HG02840 (cell line): ENCODE measurements around the gene WDCP.
"Not testable (repeated sequence)": the region's sequence is repeated elsewhere in the genome, so short reads cannot be mapped to it uniquely, and the experiment has no call there.

Experiments
- ATAC-seq: cut with Tn5 transposase; IDR thresholded peaks from one replicate; pipeline ENCODE4 v1.9.1; 2021; ENCODE audit warnings: mild to moderate bottlenecking, moderate library complexity, moderate number of reproducible peaks; ENCODE audit not compliant: unreplicated experiment, low FRiP score

WDCP gene

DNA sequence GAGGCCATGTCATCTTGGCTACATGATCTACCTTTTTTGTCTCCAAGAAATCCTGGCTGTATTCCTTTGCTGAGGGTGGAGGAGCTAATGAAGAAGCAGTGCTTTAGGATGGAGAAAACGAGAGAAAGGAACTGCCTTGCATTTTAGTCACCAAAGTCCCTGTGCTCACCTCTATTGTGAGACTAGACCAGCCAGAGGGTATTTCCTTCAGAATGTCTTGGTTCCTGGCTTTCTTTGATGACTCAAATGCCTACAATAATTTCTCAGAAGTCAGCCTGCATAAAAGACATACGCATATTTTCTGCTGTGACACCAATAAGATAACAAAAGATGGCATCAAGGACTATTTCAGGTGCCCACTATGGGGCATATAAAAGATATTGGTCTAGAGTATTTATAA, 18.1 kb upstream of the WDCP start:
- ATAC-seq, result no peak

DNA sequence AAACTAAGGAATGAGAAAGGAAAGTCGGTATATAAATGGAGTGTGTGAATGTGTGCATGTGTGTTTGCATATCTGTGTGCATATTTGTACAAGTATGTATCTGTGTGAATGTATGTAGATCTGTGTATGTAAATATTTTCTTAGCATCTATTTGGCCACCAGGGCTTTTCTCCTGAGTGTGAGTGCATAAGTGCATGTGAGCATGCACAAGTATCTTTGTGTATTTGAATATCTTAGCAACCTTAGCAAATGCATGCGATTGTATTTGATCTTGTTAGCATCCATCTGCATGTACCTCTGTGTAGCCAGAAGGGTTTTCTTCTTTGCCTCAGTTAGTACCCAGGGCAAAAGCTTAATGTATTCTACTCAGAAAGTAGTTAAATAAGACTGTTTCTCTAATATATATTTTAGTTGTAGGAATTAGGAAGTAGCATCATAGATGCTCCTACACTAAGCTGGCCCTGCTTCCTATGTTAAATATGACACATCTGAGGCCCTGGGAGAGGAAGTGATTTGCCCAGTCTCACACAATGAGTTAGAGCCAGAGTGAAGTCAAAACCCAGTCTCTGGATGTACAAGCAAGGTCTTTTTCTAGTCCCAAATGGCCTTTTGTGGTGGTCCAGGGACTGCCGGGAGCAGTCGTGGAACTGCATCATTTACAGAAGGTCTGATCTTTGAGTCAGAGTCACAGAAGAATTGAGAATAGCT, 11.5 kb upstream of the WDCP start:
- ATAC-seq, result no peak

DNA sequence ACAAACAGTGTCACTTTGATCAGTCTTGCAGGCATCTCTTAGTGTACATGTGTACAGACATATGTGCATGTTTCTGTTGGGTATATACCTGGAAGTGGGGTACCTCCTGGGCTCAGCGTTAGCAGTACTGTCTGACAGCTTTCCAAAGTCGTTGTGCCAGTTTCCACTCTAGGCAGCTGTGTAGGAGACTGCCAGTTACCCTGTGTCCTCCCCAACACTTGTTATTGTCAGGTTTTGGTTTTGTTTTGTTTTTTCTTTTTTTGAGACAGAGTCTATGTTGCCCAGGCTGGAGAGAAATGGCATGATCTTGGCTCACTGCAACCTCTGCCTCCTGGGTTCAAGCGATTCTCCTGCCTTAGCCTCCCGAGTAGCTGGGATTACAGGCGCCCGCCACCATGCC, 8.6 kb upstream of the WDCP start:
- no peak for ATAC-seq

DNA sequence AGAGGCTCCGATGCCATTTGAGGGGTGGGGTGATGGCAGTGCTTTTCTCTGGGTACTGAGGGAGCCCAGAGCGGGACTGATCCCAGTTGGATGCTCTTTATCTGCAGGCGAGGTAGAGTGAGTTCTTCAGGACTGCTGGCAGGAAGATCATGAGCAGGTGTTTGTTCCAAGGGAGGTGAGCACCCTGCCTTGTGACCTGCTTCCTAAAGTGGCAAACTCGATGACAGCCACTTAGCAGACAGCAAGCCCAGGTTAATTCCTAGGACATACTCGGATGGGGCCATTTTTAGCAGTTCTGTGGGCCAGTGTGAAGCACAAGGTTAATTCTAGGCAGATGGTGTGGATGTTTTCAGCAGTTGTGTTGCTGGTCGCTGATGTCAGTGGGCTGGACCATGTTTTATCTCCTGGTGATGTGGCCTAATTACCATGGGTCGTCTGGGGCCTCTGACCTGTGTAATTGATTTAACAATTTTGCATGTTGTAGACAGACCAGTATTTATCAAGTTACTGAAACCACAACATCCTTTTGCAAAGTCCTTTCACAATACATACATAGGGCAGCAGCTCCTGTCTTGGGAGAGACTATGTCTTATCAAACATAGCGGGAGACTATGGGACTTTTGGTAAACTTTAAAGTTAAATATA, 7.3 kb upstream of the WDCP start:
- ATAC-seq, result no peak

DNA sequence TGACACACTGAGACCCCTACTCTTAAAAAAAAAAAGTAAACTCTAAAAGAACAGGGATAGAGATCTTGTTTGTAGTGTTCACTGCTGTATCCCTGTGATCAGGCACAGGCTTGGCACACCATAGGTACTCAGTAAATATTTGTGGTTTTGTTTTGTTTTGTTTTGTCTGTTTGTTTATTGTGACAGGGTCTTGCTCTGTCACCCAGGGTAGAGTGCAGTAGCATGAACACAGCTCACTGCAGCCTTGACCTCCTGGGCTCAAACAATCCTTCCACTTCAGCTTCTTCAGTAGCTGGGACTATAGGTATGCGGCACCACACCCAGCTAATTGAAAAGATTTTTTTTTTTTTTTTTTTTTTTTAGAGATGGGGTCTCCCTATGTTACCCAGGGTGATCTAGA, 5.8 kb upstream of the WDCP start:
- no peak for ATAC-seq

DNA sequence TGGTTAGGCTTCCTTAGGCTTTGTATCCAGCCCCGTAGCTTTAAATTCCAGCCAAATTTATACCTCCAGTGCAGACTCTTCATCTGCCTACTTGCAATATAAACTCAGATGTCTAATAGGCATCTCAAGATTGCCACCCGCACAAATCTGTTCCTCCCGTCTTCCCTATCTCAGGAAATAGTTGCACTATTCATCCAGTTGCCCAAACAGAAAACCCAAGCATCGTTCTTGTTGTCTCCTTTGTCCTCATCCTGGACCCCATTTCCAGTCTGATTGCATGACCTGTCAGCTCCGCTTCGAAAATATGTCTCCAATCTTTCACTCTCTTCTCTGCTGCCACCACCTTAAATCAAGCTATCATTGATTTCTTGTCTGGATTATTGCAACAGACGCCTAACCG, 4.6 kb upstream of the WDCP start:
- no peak for ATAC-seq

DNA sequence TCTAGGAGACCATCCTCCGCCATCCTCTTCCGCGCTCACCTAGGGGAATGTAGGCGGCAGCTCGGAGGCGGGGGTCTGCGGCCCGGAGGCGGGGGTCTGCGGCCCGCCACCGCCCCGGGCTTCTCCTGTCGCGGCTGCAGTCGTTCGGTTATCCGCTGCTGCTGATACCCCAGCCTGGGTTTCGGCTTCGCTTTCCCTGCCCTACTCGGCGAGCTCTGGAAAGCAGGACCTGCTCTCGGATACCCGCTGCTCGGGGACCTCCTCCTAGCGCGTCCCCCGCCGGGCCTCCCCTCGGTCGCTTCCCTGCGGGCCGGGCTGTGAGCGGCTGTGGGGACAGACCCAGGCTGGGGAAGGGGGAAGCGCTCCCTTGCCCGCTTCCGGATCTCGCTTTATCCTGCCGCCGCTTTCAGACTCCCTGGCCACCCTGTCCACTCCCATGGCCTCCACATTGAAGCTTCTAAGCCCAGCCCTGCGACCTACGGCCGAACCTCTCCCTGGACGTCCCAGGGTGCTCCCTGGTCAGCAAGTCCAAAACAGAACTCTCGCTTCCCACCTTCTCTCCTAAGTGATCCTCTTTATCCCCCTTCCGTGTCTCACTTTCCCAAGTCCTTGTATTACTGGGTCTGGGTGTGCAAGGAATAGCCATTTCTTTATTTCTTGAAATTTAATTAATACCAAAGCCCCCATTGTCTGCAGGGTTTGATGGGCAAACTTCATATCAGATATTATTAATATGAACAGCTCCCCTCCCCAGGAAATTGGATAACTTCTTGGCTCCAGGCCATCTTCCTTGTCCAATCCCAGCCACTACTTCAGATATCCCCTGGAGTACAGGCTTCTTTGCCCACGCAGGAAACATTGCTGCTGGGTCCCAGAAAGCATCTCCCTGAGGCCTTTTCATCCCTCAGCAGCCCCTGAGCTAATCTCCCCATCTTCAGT, 3.1 kb upstream of the WDCP start:
- ATAC-seq, result no peak

DNA sequence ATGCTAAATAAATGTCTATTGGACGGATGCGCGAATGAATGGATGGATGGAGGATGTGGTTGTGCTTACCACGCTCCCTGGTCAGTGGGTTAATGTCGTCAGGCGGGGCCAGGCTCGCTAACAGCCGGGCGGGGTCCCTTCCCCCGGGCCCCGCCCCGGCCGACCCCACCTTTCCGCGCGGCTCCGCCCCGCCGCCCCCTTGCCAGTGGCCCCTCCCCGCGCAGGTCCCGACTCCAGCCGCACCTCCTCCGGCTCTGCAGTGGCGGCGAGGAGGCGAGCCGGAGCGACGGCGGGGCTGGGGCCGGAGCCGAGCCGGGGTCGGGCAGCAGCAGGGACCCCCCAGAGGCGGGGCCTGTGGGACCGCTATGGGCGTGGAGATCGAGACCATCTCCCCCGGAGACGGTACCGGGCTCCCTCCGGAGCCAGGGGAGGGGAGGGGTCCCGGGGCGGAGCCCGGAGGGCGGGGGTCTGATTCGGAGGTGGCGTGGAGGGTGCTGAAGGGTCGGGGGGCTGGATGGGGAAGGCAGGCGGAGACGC, 2.4 kb upstream of the WDCP start, which contains the start of gene FKBP1B:
TSS of gene FKBP1B (plus strand) at position 257 of the 537 bp plus-strand sequence. CDS start at position 366, 109 bp downstream.
- no peak for ATAC-seq

DNA sequence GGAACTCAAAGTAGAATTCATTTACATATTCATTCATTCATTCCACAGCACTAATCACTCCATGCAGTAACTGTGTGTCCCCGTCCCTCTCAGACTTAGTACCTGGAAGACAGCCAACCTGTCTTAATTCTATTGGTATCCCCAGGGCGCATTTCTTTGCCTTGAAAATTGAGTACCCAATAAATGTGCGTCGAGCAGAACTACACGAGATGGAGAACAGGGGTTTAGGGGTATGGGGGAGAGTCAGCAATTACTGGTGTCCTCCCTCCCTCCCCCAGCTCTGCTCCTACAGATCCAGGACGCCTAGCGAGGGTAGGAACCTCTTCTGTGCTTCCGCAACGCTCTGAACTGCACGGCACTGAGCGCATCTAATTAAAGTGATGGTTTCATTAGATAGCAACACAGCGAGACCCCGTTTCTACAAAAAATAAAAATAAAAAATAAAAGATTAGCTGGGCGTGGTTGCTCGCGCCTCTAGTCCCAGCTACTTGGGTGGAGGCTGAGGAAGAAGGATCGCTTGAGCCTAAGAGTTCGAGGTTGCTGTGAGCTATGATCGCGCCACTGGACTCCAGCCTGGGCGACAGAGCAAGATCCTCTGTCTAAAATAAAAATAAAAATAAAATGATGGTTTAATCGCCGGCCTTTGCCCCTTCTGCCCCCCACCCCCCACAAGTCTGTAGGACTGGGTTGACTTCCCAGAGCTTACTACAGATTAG, 1.7 kb upstream of the WDCP start:
- ATAC-seq, result no peak

DNA sequence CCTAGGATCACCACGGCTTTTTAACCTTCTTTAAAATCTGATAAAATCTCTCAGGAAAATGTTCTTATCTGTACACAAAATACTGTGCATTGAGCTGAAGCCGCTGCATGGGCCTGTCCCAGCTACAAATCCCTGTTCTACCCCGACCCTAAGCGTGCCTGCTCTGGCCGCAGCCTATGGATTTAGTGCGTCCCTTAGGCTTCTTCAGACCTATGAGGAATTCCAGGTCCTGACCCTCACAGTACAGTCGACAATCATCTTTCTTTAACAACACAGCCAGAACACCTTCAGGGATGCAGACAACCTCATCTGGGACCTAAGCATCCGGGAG, 477 bp upstream of the WDCP start:
- no peak for ATAC-seq

DNA sequence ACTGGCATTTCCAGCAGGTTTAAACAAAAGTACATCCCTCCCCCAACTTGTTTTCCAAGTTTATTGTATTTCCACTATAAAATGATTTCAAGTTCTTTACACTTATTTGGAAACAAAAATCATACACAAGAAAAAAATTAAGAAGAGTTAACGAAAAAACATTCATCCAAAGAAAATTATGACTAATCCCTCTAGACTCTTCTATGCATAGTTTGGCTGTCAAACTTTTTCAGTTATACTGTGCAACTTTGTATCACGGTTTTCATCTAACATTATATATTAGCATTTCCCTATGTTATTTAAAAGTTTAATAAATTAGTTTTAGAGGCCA, 627 bp downstream of the WDCP start:
- no peak for ATAC-seq

DNA sequence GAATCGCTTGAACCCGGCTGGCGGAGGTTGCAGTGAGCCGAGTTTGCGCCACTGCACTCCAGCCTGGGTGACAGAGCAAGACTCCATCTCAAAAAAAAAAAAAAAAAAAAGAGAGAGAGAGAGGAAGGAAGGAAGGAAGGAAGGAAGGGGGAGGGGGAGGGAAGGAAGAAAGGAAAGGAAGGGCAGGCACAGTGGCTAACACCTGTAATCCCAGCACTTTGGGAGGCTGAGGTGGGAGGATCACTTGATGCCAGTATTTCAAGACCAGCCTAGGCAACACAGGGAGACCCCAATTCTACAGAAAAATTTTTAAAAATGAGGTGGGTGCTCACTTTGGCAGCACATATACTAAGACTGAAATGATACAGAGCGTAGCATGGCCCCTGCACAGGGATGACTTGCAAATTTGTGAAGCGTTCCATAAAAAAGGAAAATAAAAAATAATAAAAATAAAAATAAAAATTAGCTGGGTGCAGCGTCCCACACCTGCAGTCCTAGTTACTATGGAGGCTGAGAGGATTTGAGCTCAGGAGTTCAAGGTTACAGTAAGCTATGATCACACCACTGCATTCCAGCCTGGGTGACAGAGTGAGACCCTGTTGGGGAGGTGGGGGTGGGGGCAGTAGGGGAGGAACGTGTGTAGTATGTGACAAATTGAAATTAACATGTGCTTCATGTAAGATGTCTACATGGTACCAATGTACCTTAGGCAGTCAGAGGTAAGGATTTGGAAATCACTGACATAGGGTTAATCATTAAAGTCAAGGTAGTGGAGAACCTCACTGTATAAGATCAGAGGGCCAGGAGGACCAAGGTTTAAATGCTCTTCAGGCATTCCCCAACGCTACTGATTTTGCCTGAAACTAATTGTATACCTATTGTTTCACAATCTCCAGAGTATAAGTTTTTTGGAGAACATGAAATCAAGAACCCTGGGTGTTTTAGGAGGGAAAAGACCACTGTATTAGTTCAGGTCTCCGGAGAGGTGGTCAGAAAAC, 1.4 kb downstream of the WDCP start:
- no peak for ATAC-seq

DNA sequence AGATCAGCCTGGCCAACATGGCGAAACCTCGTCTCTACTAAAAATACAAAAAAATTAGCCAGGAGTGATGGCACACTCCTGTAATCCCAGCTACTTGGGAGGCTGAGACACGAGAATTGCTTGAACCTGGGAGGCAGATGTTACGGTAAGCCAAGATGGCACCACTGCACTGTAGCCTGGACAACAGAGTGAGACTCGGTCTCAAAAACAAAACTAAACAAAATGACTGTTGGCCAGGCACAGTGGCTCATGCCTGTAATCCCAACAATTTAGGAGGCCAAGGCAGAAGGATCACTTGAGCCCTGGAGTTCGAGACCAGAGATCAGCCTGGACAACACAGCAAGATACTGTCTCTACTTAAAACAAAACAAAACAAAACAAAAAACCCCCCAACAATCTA, 4.1 kb downstream of the WDCP start:
- ATAC-seq, result not testable (repeated sequence)

DNA sequence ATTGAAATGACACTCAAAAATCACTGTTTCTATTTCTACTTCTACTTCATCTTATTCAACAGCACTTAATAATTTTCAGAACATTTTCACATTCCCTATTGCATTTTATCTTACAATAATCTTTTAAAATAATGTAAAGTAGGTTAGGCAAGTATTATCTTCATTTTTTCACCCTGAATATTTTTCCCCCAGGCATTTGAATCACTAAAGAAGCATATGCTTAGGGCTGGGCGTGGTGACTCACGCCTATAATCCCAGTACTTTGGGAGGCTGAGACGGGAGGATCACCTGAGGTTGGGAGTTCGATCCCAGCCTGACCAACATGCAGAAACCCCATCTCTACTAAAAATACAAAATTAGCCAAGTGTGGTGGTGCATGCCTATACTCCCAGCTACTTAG, 6.7 kb downstream of the WDCP start:
- ATAC-seq, result no peak

DNA sequence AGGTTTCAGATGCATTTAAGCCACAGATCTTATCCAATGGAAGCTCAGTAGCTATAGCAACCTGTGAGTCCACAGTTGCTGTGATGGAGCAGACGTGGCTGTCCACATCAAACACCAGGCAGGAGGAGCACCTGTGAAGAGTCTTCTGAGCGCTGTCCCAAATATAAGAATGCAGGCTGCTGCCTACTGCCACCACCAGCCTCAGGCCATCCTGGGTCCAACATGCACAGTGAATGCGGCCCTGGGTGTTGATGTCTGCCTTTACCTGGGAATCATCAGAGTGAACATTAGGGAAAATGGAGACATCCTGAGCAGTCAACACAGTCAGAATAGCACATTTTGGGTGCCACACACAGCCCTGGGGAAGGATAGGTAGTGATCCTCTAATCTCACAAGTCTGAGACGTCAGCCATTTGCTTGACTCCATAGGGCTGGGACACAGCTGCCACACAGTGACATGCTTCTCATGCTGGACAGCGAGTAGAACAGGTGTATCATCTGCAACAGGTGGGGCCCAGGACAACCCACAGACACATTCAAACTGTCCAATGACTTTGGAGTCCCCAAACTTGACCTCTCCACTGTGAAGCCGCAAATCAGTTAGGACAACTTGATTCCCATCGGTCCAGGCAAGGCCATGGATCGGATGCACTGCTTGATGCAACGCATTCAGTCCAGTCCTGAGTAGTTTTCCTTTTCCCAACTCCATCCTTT, 8.2 kb downstream of the WDCP start:
- no peak for ATAC-seq

DNA sequence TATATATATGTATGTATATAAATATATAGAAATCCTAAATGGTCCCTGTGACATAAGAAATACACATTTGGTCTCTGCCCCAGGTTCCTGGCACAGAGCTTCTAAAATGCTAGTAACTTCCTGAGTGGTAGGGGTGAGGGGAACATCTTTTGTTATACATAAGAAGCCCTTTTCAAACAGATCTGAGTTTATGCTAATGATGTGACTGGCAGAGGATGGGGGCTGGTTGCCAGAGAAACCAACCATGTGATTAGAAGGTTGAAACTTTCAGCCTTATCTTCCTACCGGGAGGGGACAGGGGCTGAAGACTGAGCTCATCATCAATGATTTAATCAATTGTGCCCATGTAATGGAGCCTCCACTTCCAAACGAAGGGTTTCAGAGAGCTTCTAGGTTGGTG, 21.0 kb downstream of the WDCP start:
- ATAC-seq, result no peak

DNA sequence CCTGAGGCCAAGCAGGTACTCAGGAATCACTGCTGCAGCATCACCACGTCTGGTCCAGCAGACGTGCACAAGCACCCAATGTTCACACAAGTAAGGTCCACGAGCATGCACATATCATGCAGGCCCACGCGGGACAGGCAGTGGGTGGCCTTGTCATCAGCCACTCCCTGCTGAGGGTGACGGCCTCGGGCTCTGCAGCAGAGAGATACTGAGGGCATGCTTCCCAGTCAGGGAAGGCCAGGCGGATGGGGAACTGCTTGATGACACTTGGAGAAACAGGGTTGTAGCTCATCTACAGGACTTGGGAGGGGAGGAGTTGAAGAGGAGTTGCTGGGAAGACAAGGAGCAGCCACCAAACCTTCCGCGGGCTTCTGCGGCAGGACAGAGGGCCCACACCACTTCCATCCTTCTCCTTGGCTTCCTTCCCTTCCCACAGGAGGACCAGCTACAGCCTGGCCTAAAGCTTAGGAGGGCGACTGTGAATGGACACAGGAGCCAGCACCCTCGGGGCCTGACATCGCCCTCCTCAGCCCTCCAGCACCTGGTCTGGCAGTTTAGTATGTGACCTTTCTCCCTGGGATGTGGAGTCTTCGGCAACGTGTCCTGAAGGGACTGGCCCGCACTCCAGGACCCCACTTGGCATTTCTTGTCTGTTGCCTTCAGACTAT, 22.1 kb downstream of the WDCP start:
- ATAC-seq, result no peak

DNA sequence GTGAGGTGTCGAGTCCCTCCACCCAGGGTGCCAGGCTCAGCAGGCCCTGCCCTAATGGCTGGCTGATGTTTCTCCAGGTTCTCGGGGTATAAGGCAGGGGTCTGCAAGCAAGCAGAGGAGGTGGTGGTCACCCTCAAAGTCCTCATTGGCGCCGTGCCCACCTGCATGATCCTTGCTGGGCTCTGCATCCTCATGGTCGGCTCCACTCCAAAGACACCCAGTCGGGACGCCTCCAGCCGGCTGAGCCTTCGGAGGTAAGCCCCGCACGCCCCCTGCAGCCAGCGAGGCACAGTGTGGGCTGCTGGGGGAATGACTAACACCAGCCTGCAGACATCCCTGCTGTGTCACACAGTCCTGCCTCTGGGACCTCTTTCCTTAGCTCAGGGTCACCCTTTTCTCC, 23.2 kb downstream of the WDCP start:
- no peak for ATAC-seq
